H1 (cell line): ENCODE results near the gene LHFPL3. TPM values are rescaled to one million over a fixed set of nuclear protein-coding genes. Genes with fewer than 3 reads are reported as not detected.

Experiments
- CTBP2 ChIP-seq: IDR thresholded peaks from 2 replicates; pipeline ENCODE4 v1.7.0; 2011; ENCODE audit warnings: borderline replicate concordance, mild to moderate bottlenecking, moderate library complexity, mixed read lengths, low read length; ENCODE audit not compliant: insufficient read depth, insufficient read length
- CTCF ChIP-seq, 3 experiments: IDR thresholded peaks; 1 replicate in 2 of 3; 2 replicates in 1 of 3; pipeline versions ENCODE4 v1.5.1 to v1.6.1; 2011; ENCODE audit warnings: low read length in 3 of 3, mild to moderate bottlenecking in 3 of 3, inconsistent platforms in 2 of 3, low read depth in 1 of 3, moderate library complexity in 1 of 3; ENCODE audit not compliant: insufficient read depth in 1 of 3; ENCODE audit errors: control extremely low read depth in 1 of 3
- EGR1 ChIP-seq: IDR thresholded peaks from 2 replicates; pipeline ENCODE4 v1.6.1; 2011; ENCODE audit warnings: low read depth, low read length, borderline replicate concordance
- KDM4A ChIP-seq: IDR thresholded peaks from one replicate; pipeline ENCODE4 v1.7.1; 2012; ENCODE audit warnings: low read depth, mild to moderate bottlenecking, moderate library complexity, low read length, inconsistent platforms; ENCODE audit not compliant: severe bottlenecking
- KDM5A ChIP-seq: fragments of 200-600 bp; IDR thresholded peaks from 2 replicates; pipeline ENCODE4 v1.7.1; 2012; ENCODE audit warnings: mild to moderate bottlenecking, low read length, inconsistent platforms, mixed read lengths
- polyA plus RNA-seq, 7 experiments: library from polyadenylated mRNA; depleted of rRNA in 3 of 7; stranded (reverse) in 5 of 7; unstranded in 2 of 7; fragments of >200 nt in 5 of 7; fragments of 200-250 nt in 2 of 7; gene quantifications; 1 replicate in 5 of 7; 2 replicates in 1 of 7; 4 replicates in 1 of 7; pipeline versions ENCODE4 v1.2.1 to v1.2.3, GENCODE V29; 2011 to 2013; ENCODE audit warnings: missing spikeins in 2 of 7, mixed read lengths in 2 of 7
- total RNA-seq: library from RNA; stranded (reverse); fragmentation: NEBNext Ultra II Directional; extraction: Animal tissue kit (Norgen Biotek cat#: 25700); gene quantifications from 2 replicates; pipeline ENCODE4 v1.2.1, GENCODE V29; 2021

The LHFPL3 gene
- total and polyA plus RNA-seq, 2 of the 8 experiments (the other 6 are each of a cell fraction or from before 2014, with no cell fraction given) = 0.24 to 0.50 TPM

GRCh38 chr7:104640506-104640905 lies 312.1 kb downstream of the LHFPL3 start (continued):
- TF ChIP-seq KDM4A (no peak), EGR1 (no peak), CTCF (IDR thresholded peaks at IDR 0.05; ENCODE audit: control extremely low read depth in 1 of 3, insufficient read depth in 1 of 3, low read depth in 1 of 3, low read length in 3 of 3) (no peak), CTBP2 (no peak), KDM5A (no peak)
